ENCODE measurements around the gene CEBPA. TPM values are rescaled to one million over a fixed set of nuclear protein-coding genes. Genes with fewer than 3 reads are reported as not detected.

Gene CEBPA
- total RNA-seq, 1 donor from 2014 or later: 2.0 TPM

GRCh38 chr19:33251526-33252090 lies 50.7 kb downstream of the CEBPA start:
- Histone ChIP-seq H3K27me3 (ENCODE audit: control insufficient read depth, insufficient read depth, low read length) (no peaks in the 10 kb centered on the region), H3K36me3 (ENCODE audit: control insufficient read depth, insufficient read depth, low read length) (no peaks in the 10 kb centered on the region), H3K4me3 (ENCODE audit: low read depth, low read length) (no peak overlapping the region)
- no peak for TF ChIP-seq CTCF (IDR thresholded peaks at IDR 0.05; ENCODE audit: insufficient read depth, low read length, poor library complexity, severe bottlenecking)
- DNase-seq (ENCODE audit: low read depth): no peak

GRCh38 chr19:33251076-33251475 lies 51.3 kb downstream of the CEBPA start:
- DNase-seq (ENCODE audit: low read depth): no peak
- Histone ChIP-seq H3K27me3 (ENCODE audit: control insufficient read depth, insufficient read depth, low read length) (no peaks in the 10 kb centered on the region), H3K36me3 (ENCODE audit: control insufficient read depth, insufficient read depth, low read length) (no peaks in the 10 kb centered on the region), H3K4me3 (ENCODE audit: low read depth, low read length) (no peak overlapping the region)
- TF ChIP-seq CTCF (IDR thresholded peaks at IDR 0.05; ENCODE audit: insufficient read depth, low read length, poor library complexity, severe bottlenecking): no peak

GRCh38 chr19:33250500-33250899 lies 51.8 kb downstream of the CEBPA start:
- Histone ChIP-seq H3K4me3 (ENCODE audit: low read depth, low read length) (no peak overlapping the region), H3K27me3 (ENCODE audit: control insufficient read depth, insufficient read depth, low read length) (no peaks in the 10 kb centered on the region), H3K36me3 (ENCODE audit: control insufficient read depth, insufficient read depth, low read length) (no peaks in the 10 kb centered on the region)
- no peak for DNase-seq (ENCODE audit: low read depth)
- TF ChIP-seq CTCF (IDR thresholded peaks at IDR 0.05; ENCODE audit: insufficient read depth, low read length, poor library complexity, severe bottlenecking): no peak

Other genes with a start within 250 kb of the CEBPA start
- gene RHPN2, start 237.6 kb downstream of the CEBPA start, total RNA-seq: 21.3 and 27.6 TPM in 2 replicates
- gene GPATCH1, start 221.4 kb downstream of the CEBPA start, total RNA-seq: 4.2 and 6.7 TPM in 2 replicates
- gene WDR88, start 170.4 kb downstream of the CEBPA start, total RNA-seq: not detected in 2 replicates
- 42.8 and 54.8 TPM in 2 replicates for gene LRP3, start 108.2 kb downstream of the CEBPA start, total RNA-seq
- gene SLC7A10, start 76.7 kb downstream of the CEBPA start, total RNA-seq: not detected in 2 replicates
- gene CEBPG, start 71.2 kb upstream of the CEBPA start, total RNA-seq: 51.7 and 55.7 TPM in 2 replicates
- 81.7 and 88.6 TPM in 2 replicates for gene PEPD, start 219.3 kb upstream of the CEBPA start, total RNA-seq